HG02588 (cell line): ENCODE results near the gene SNX5.

Experiments
- ATAC-seq: cut with Tn5 transposase; IDR thresholded peaks from one replicate; pipeline ENCODE4 v1.9.1; 2021; ENCODE audit warnings: mild to moderate bottlenecking, moderate library complexity; ENCODE audit not compliant: unreplicated experiment

Gene SNX5

GRCh38 chr20:17921774-17922173 is 46.8 kb downstream of the SNX5 start:
- no peak for ATAC-seq

- ATAC-seq = no peak
These were observed 49.4 kb downstream of the SNX5 start for GRCh38 chr20:17919149-17919548.

- ATAC-seq = no peak
These were observed 50.6 kb downstream of the SNX5 start for GRCh38 chr20:17917832-17918618.

- ATAC-seq = no peak
These were observed 52.1 kb downstream of the SNX5 start for GRCh38 chr20:17916433-17916891.

- ATAC-seq = no peak
These were observed 53.6 kb downstream of the SNX5 start for GRCh38 chr20:17914957-17915356.

- ATAC-seq = no peak
These were observed 55.7 kb downstream of the SNX5 start for GRCh38 chr20:17912916-17913315.

- ATAC-seq = no peak
These were observed 56.7 kb downstream of the SNX5 start for GRCh38 chr20:17911927-17912326.

GRCh38 chr20:17910828-17911294 is 57.7 kb downstream of the SNX5 start:
- ATAC-seq = no peak

- ATAC-seq = no peak
These were observed 58.7 kb downstream of the SNX5 start for GRCh38 chr20:17909869-17910321.

GRCh38 chr20:17905544-17905943 is 63.0 kb downstream of the SNX5 start:
- ATAC-seq = no peak

- peak; percentile 72 for ATAC-seq
These were observed 64.6 kb downstream of the SNX5 start for GRCh38 chr20:17904027-17904426.

- ATAC-seq = no peak
These were observed 66.0 kb downstream of the SNX5 start for GRCh38 chr20:17902531-17903083.

- ATAC-seq = no peak
These were observed 66.6 kb downstream of the SNX5 start for GRCh38 chr20:17901971-17902370.

GRCh38 chr20:17898548-17898994 is 70.0 kb downstream of the SNX5 start:
- ATAC-seq = no peak

- ATAC-seq = no peak
These were observed 70.9 kb downstream of the SNX5 start for GRCh38 chr20:17897566-17898307.

GRCh38 chr20:17896771-17897369 is 71.7 kb downstream of the SNX5 start:
- ATAC-seq = no peak

- no peak for ATAC-seq
These were observed 72.3 kb downstream of the SNX5 start for GRCh38 chr20:17896193-17896723.

- ATAC-seq = peak; percentile 71
These were observed 72.9 kb downstream of the SNX5 start for GRCh38 chr20:17895641-17896171.

- no peak for ATAC-seq
These were observed 75.1 kb downstream of the SNX5 start for GRCh38 chr20:17893445-17893844.

- ATAC-seq = no peak
These were observed 76.2 kb downstream of the SNX5 start for GRCh38 chr20:17892189-17892938.
